K562 (cell line): ENCODE measurements around the gene RNF144A. TPM values are rescaled to one million over a fixed set of nuclear protein-coding genes. Genes with fewer than 3 reads are reported as not detected.

ENCODE experiments used
- ARID2 ChIP-seq: fragments of 450-650 bp; IDR thresholded peaks from 2 replicates; pipeline ENCODE4 v1.6.1; 2017; ENCODE audit warnings: antibody characterized with exemption, mild to moderate bottlenecking
- CHD4 ChIP-seq: fragments of 200-600 bp; sonication (generic); IDR thresholded peaks from 3 replicates; pipeline ENCODE4 v1.6.1; 2012; ENCODE audit warnings: low read depth, mild to moderate bottlenecking, mixed read lengths, low read length, inconsistent platforms; ENCODE audit not compliant: insufficient read depth, insufficient replicate concordance, poor library complexity, severe bottlenecking
- GABPB2 ChIP-seq: fragments of 250-450 bp; sonication (Bioruptor Pico); conservative IDR thresholded peaks from 2 replicates; pipeline ENCODE4 v1.5.1; 2021; ENCODE audit warnings: mild to moderate bottlenecking
- GMEB1 ChIP-seq: fragments of 250-450 bp; sonication (Bioruptor Pico); IDR thresholded peaks from 2 replicates; pipeline ENCODE4 v1.4.0; 2020; ENCODE audit warnings: mild to moderate bottlenecking
- HNRNPK ChIP-seq: fragments of 200-400 bp; formaldehyde crosslinking; IDR thresholded peaks from one replicate; pipeline ENCODE4 v1.6.1; 2018; ENCODE audit warnings: mild to moderate bottlenecking, low read depth, low read length; ENCODE audit not compliant: poor library complexity, severe bottlenecking
- JUND ChIP-seq, 2 experiments: IDR thresholded peaks; 2 replicates in 1 of 2; 3 replicates in 1 of 2; pipeline ENCODE4 v1.6.1; 2011; ENCODE audit warnings: borderline replicate concordance in 2 of 2, low read depth in 2 of 2, low read length in 2 of 2, improper control_type of control experiment in 1 of 2, missing biosample characterization in 1 of 2, missing genetic modification characterization in 1 of 2, missing genetic modification reagents in 1 of 2
- MXI1 ChIP-seq: IDR thresholded peaks from 2 replicates; pipeline ENCODE4 v1.6.1; 2011; ENCODE audit warnings: low read depth, mild to moderate bottlenecking, improper control_type of control experiment, low read length
- NR3C1 ChIP-seq: sonication (generic); formaldehyde crosslinking; IDR thresholded peaks from 2 replicates; pipeline ENCODE4 v1.8.1; 2022; ENCODE audit warnings: missing genetic modification reagents
- TCF7 ChIP-seq: sonication (generic); IDR thresholded peaks from 2 replicates; pipeline ENCODE4 v1.6.1; 2016; ENCODE audit warnings: antibody characterized with exemption, borderline replicate concordance
- ZBTB17 ChIP-seq: fragments of 450-650 bp; formaldehyde crosslinking; IDR thresholded peaks from 2 replicates; pipeline ENCODE4 v1.4.0; 2020; ENCODE audit warnings: mild to moderate bottlenecking
- ZBTB7A ChIP-seq: IDR thresholded peaks from 2 replicates; pipeline ENCODE4 v1.6.1; 2011; ENCODE audit warnings: low read depth, mild to moderate bottlenecking, low read length, moderate library complexity, borderline replicate concordance; ENCODE audit not compliant: control insufficient read depth
- ZNF143 ChIP-seq: sonication (generic); formaldehyde crosslinking; IDR thresholded peaks from 2 replicates; pipeline ENCODE4 v1.9.0; 2022; ENCODE audit warnings: mild to moderate bottlenecking, missing genetic modification reagents
- ZNF41 ChIP-seq: fragments of 250-450 bp; sonication (Bioruptor Pico); conservative IDR thresholded peaks from 2 replicates; pipeline ENCODE4 v1.4.0; 2020; ENCODE audit warnings: mild to moderate bottlenecking
- ZNF436 ChIP-seq: fragments of 250-450, 450-650 bp; sonication (Bioruptor Pico); formaldehyde crosslinking; IDR thresholded peaks from 2 replicates; pipeline ENCODE4 v1.7.0; 2020; ENCODE audit warnings: mild to moderate bottlenecking
- polyA plus RNA-seq, 8 experiments: library from polyadenylated mRNA; depleted of rRNA in 4 of 8; stranded (reverse) in 5 of 8; unstranded in 3 of 8; fragments of >200 nt; fragmentation: Nextera tagmentation in 2 of 8; fragmentation: Illumina TruSeq in 1 of 8; extraction: Ambion mirVana in 2 of 8; extraction: Trizol in 1 of 8; gene quantifications; 2 replicates each; pipeline versions ENCODE4 v1.2.1 to v1.2.3, GENCODE V29; 2011 to 2014; ENCODE audit warnings: inconsistent platforms in 1 of 8, missing spikeins in 1 of 8
- total RNA-seq, 7 experiments: library from RNA; depleted of rRNA in 6 of 7; stranded (reverse); fragments of >200 nt in 6 of 7; fragmentation: Illumina TruSeq in 2 of 7; extraction: Trizol in 2 of 7; gene quantifications; 2 replicates each; pipeline versions ENCODE4 v1.2.1 to v1.2.3, GENCODE V29; 2011 to 2021; ENCODE audit warnings: low replicate concordance in 1 of 7
- TF ChIP-seq, protein P1 (sequence below): sonication (generic); formaldehyde crosslinking; IDR thresholded peaks from 2 replicates; pipeline ENCODE4 v1.8.0; 2023; ENCODE audit warnings: mild to moderate bottlenecking, missing genetic modification reagents
- TF ChIP-seq, protein P2 (sequence below): fragments of 450-650 bp; formaldehyde crosslinking; IDR thresholded peaks from 2 replicates; pipeline ENCODE4 v1.4.0; 2020; ENCODE audit warnings: mild to moderate bottlenecking, moderate library complexity
- TF ChIP-seq, protein P3 (sequence below): fragments of 450-650 bp; IDR thresholded peaks from 2 replicates; pipeline ENCODE4 v1.6.1; 2017; ENCODE audit warnings: antibody characterized with exemption

RNF144A gene
- total and polyA plus RNA-seq, 9 of the 15 experiments (the other 6 are each of a cell fraction or from before 2014, with no cell fraction given) = 0.96 to 11.3 (median 6.2) TPM

- TF ChIP-seq NR3C1 (CRISPR knock-in tag) = 0 out of 2 replicates have a peak, but pooled peaks have one; percentile 15
- TF ChIP-seq JUND (IDR thresholded peaks at IDR 0.05; ENCODE audit: borderline replicate concordance, low read depth, low read length) = no peak
- no peak for TF ChIP-seq JUND (tag; IDR thresholded peaks at IDR 0.05; ENCODE audit: borderline replicate concordance, low read depth, low read length)
- 0 out of 2 replicates have a peak, but pooled peaks have one; percentile 53 for TF ChIP-seq ZBTB17 (CRISPR knock-in tag)
- no peak for TF ChIP-seq GABPB2 (CRISPR knock-in tag)
- TF ChIP-seq, protein P1, sequence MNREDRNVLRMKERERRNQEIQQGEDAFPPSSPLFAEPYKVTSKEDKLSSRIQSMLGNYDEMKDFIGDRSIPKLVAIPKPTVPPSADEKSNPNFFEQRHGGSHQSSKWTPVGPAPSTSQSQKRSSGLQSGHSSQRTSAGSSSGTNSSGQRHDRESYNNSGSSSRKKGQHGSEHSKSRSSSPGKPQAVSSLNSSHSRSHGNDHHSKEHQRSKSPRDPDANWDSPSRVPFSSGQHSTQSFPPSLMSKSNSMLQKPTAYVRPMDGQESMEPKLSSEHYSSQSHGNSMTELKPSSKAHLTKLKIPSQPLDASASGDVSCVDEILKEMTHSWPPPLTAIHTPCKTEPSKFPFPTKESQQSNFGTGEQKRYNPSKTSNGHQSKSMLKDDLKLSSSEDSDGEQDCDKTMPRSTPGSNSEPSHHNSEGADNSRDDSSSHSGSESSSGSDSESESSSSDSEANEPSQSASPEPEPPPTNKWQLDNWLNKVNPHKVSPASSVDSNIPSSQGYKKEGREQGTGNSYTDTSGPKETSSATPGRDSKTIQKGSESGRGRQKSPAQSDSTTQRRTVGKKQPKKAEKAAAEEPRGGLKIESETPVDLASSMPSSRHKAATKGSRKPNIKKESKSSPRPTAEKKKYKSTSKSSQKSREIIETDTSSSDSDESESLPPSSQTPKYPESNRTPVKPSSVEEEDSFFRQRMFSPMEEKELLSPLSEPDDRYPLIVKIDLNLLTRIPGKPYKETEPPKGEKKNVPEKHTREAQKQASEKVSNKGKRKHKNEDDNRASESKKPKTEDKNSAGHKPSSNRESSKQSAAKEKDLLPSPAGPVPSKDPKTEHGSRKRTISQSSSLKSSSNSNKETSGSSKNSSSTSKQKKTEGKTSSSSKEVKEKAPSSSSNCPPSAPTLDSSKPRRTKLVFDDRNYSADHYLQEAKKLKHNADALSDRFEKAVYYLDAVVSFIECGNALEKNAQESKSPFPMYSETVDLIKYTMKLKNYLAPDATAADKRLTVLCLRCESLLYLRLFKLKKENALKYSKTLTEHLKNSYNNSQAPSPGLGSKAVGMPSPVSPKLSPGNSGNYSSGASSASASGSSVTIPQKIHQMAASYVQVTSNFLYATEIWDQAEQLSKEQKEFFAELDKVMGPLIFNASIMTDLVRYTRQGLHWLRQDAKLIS (CRISPR knock-in tag) = no peak
- no peak for TF ChIP-seq HNRNPK
- no peak for TF ChIP-seq MXI1
- TF ChIP-seq ARID2 = no peak
- TF ChIP-seq TCF7 = no peak
- no peak for TF ChIP-seq GMEB1 (CRISPR knock-in tag)
- TF ChIP-seq, protein P2, sequence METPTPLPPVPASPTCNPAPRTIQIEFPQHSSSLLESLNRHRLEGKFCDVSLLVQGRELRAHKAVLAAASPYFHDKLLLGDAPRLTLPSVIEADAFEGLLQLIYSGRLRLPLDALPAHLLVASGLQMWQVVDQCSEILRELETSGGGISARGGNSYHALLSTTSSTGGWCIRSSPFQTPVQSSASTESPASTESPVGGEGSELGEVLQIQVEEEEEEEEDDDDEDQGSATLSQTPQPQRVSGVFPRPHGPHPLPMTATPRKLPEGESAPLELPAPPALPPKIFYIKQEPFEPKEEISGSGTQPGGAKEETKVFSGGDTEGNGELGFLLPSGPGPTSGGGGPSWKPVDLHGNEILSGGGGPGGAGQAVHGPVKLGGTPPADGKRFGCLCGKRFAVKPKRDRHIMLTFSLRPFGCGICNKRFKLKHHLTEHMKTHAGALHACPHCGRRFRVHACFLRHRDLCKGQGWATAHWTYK (CRISPR knock-in tag) = 0 out of 2 replicates have a peak, but pooled peaks have one; percentile 6
- no peak for TF ChIP-seq ZNF41 (CRISPR knock-in tag)
- TF ChIP-seq ZBTB7A = peak; percentile 76
- no peak for TF ChIP-seq CHD4
- no peak for TF ChIP-seq ZNF143 (CRISPR knock-in tag)
- TF ChIP-seq, protein P3, sequence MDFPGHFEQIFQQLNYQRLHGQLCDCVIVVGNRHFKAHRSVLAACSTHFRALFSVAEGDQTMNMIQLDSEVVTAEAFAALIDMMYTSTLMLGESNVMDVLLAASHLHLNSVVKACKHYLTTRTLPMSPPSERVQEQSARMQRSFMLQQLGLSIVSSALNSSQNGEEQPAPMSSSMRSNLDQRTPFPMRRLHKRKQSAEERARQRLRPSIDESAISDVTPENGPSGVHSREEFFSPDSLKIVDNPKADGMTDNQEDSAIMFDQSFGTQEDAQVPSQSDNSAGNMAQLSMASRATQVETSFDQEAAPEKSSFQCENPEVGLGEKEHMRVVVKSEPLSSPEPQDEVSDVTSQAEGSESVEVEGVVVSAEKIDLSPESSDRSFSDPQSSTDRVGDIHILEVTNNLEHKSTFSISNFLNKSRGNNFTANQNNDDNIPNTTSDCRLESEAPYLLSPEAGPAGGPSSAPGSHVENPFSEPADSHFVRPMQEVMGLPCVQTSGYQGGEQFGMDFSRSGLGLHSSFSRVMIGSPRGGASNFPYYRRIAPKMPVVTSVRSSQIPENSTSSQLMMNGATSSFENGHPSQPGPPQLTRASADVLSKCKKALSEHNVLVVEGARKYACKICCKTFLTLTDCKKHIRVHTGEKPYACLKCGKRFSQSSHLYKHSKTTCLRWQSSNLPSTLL = no peak
- no peak for TF ChIP-seq ZNF436 (CRISPR knock-in tag)
These were observed at the start of gene RNF144A (continued) for GRCh38 chr2:6917071-6917760.
